HG03045 (cell line): ENCODE data around the gene THSD7B.

Experiments used
- ATAC-seq: cut with Tn5 transposase; IDR thresholded peaks from one replicate; pipeline ENCODE4 v1.9.1; 2021; ENCODE audit warnings: mild to moderate bottlenecking, moderate library complexity; ENCODE audit not compliant: unreplicated experiment

The THSD7B gene

GRCh38 chr2:137190411-137191195 is 425.3 kb downstream of the THSD7B start:
- ATAC-seq, result no peak

GRCh38 chr2:137192366-137193310 is 427.3 kb downstream of the THSD7B start:
- ATAC-seq, result no peak

GRCh38 chr2:137193401-137193800 is 428.1 kb downstream of the THSD7B start:
- no peak for ATAC-seq

DNA sequence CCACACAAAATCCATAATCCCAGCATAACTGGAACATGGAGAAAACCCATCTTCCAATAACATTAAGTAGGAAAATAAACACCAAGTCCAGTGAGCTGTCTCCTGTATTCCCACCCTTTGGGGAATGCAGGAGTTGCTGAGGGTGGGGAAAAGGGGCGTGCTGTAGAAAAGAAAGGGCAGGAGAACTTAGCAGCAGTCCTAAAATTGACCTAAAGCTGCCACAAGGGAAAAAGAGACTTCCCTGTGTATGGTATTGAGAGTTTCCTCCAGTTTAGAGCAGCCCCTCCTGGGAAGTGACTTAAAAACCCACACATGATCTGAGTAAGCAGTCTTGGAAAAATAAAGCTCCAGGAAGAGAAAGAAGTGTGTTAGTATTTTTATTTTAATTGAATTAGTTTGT is 428.8 kb downstream of the THSD7B start:
- ATAC-seq, result no peak

DNA sequence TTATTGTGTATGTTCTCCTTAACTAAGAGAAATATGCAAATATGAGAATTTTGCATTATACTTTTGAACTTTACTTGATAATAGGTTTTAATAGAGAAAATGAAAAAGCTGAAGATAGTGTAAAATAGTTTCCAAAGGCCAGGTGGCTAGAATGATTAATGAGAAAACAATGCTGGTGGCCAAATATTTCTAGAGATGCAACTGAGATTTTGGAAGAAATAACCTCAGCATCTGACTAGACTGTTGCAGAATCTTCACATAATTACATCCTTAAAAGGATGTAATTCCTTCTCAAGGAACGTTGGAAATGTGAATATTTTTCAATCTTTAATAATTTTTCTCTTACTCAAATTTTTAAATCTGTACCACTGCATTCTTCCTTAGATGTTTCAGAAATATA is 434.4 kb downstream of the THSD7B start:
- ATAC-seq, result no peak

- ATAC-seq, result no peak
Observed at GRCh38 chr2:137202318-137202717, 437.0 kb downstream of the THSD7B start.

GRCh38 chr2:137205324-137205723 is 440.0 kb downstream of the THSD7B start:
- no peak for ATAC-seq

GRCh38 chr2:137206069-137206468 is 440.7 kb downstream of the THSD7B start:
- ATAC-seq, result no peak

DNA sequence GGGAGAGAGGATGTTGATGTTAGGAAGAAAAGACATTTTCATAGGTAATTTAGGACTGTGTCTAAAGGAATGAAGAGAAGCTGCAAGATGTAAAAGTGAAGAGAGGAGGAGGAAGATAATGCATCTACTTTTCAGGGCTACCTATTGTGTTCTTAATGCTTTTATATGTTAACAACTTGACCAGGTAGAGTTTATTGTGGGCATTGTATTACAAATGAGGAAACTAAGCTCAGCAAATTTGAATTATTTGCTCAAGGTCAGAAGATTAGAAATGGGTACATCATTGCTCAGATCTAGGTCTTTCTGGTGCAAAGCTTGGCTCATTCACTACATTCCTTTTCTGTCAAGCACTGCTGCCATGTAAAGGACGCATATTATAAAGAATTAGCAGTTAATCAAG is 441.7 kb downstream of the THSD7B start:
- no peak for ATAC-seq

- no peak for ATAC-seq
Observed at GRCh38 chr2:137208431-137208891, 443.1 kb downstream of the THSD7B start.

DNA sequence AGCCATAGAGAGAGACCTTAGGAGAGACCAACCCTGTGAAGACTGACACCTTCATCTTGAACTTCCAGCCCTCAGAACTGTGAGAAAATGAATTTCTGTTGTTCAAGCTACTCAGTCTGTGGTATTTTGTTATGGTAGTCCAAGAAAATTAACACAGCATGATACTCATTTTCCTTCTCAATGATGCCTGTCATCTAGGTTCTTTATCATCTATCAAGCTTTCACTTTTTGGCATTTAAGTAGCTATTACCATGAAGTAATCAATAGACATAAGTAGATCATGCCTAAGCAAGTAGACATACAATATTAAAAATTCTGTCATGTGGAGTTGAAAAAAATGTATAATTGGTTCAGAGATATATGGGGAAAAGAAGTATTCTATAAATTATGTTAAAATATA is 444.7 kb downstream of the THSD7B start:
- ATAC-seq, result no peak

- no peak for ATAC-seq
Observed at GRCh38 chr2:137211761-137212160, 446.4 kb downstream of the THSD7B start.

GRCh38 chr2:137220438-137220993 is 455.2 kb downstream of the THSD7B start:
- no peak for ATAC-seq

DNA sequence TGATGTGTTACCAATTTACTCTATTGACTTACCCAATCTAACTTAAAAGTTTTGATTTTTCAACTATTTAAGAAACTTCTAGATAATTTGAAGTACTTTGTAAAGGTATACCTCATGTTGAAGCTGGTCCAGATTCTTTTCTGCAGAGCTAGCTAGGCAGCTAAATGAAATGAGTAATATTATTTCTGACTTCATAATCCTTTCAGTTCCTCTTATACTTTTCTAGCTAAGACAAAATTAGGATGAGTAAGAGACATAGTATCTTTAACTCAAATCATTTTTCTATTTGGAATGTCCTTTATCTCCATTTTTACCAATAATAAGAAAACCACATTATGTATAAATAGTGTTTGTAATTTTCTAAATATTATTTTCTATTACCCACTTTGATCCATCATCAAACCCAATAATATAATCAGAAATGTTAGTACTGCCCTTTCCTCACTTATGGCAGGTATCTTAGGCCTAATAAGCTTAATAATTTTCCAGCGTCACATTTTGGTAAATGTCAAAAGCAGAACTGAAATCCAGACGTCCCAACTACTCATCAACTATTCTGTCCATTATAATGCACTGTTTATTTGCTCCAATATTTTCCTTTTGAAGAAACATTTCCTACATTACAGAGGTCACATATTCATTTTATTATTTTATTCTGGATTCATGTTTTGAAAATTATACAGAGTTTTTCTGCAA is 456.6 kb downstream of the THSD7B start:
- no peak for ATAC-seq

DNA sequence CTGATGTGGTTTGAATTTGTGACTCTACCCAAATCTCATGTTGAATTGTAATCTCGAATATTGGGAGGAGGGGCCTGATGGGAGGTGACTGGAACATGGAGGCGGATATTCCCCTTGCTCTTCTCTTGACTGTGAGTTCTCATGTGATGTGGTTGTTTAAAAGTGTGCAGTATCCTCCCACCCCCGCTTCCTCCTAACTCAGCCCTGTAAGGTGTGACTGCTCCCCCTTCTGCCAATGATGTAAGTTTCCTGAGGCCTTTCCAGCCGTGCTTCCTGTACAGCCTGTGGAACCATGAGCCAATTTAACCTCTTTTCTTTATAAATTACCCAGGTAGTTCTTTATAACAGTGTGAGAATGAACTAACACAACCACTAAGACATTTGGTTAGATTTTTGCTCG is 458.4 kb downstream of the THSD7B start:
- no peak for ATAC-seq

- no peak for ATAC-seq
Observed at GRCh38 chr2:137228566-137228965, 463.2 kb downstream of the THSD7B start.

- no peak for ATAC-seq
Observed at GRCh38 chr2:137229834-137230233, 464.5 kb downstream of the THSD7B start.

- no peak for ATAC-seq
Observed at GRCh38 chr2:137231628-137232027, 466.3 kb downstream of the THSD7B start.

DNA sequence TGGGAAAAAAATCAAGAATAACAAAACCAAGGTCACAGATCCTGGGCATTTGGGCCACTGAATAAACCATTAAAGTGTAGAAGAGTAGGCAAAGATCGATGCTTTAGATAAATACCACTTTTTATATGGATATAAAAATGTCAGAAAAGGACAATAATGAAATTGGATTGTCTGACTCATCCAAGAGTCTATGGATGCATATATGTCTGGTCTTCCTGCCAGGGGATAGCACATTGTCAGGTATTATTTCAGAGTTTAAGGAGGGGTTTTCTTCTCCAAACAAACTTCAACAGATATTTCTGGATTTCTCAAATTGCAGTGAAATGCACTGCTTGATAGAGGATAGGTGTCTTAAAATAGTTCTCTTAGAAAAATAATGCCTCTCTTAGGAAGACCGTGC is 466.7 kb downstream of the THSD7B start:
- ATAC-seq, result no peak

GRCh38 chr2:137233091-137233490 is 467.7 kb downstream of the THSD7B start:
- ATAC-seq, result no peak

DNA sequence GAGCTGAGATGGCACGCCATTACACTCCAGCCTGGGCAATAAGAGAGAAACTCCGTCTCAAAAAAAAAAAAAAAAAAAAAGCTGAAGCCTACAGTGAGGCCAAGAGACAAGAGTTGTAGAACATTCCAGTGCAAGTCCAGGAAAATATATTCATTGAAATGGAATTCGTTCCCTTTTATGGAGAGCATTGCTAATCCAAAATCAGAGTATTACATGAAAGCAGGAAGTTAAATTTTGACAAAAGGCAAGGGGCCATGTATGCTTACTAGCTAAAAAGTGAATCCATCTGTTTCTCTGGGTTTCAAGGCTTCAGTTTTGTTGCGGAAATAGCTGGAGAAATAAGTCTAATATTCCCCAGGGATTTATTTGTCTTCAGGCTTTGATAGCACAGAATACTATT is 471.7 kb downstream of the THSD7B start:
- no peak for ATAC-seq
